ENCODE results near the gene FCER2. TPM values are rescaled to one million over a fixed set of nuclear protein-coding genes. Genes with fewer than 3 reads are reported as not detected.
"Not testable (repeated sequence)": the region's sequence is repeated elsewhere in the genome, so short reads cannot be mapped to it uniquely, and the experiment has no call there.

Gene FCER2, protein sequence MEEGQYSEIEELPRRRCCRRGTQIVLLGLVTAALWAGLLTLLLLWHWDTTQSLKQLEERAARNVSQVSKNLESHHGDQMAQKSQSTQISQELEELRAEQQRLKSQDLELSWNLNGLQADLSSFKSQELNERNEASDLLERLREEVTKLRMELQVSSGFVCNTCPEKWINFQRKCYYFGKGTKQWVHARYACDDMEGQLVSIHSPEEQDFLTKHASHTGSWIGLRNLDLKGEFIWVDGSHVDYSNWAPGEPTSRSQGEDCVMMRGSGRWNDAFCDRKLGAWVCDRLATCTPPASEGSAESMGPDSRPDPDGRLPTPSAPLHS
- not detected in 2 replicates for total RNA-seq

DNA sequence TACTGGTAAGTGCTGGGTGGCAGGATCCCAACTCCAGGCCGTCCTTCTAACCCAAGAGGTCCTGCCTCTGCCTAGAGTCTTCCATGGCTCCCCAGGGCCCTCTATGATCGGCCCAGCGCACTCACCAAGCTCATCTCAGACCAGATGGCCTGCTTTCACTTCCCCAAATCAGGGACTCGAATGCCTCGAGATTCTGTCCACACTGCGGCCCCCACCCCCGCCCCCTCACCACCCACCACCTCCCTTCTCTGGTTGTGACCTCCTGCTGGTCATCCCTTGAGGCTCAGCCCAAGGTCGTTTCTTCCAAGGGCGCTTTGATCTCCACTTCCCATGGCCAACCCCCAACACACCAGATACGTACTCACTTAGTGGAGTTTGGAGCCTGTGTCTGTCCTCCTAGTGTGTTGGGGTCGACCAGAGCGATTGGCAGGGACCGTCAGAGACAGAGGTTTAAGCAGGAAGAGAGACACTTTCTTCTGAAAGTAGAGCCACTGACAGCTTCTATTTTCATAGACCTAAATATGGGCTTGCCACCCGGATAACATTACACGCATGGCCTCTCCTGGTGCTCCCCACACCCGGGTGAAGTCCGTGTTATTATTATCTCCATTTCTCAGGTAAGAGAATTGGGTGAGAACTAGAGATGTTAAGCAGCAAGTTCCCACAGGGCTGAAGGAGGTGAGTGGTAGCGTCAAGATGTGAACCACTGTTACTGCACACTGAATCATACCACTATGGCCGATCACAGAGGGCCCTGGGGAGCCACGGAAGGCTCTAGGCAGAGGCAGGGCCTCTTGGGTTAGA, at the start of gene FCER2:
FCER2 (minus strand) TSS at position 478 of the 804 bp plus-strand sequence. CDS start 2,371 bp downstream, outside the sequence.
- DNase-seq (ENCODE audit: extremely low read depth, low read depth, low spot score): no peak

- no peak for DNase-seq (ENCODE audit: extremely low read depth, low read depth, low spot score)
Observed at GRCh38 chr19:7751157-7751783, 49.3 kb upstream of the FCER2 start.

DNA sequence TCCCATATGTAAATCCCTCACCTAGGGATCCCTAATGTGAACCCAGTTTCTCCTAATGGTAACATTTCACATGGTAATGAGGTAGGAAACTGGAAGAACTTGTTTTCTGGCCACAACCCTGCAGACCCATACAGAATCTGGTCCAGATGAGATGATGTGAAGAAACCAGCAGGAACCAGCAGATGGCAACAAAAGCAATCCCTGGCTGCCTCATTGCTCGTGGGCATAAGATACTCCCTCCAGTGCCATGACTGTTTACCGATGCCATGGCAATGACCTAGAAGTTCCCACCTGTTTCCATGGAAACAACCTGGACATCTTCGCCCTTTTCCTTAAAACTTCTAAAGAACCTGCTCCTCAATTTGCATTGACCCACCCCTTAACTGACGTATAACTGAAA, 46.8 kb upstream of the FCER2 start:
- peak; percentile 37 for DNase-seq (ENCODE audit: extremely low read depth, low read depth, low spot score)

DNA sequence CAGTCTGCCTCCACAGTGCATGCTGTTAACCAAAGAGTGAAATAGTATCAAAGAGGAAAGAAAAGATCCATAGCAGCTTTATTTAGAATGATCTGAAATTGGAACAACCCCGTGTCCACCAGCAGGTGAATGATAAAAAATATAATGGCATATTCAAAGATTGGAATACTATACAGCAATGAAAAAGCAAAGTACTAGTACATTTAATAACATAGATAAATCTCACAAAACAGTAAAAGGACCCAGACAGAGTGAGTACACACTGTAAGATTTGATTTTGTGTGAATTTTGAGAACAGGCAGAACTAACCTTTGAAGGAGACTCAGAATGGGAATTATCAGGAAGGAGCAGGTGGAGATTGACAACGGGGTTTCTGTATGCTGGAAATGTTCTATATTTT, 46.2 kb upstream of the FCER2 start:
- DNase-seq (ENCODE audit: extremely low read depth, low read depth, low spot score): no peak

DNA sequence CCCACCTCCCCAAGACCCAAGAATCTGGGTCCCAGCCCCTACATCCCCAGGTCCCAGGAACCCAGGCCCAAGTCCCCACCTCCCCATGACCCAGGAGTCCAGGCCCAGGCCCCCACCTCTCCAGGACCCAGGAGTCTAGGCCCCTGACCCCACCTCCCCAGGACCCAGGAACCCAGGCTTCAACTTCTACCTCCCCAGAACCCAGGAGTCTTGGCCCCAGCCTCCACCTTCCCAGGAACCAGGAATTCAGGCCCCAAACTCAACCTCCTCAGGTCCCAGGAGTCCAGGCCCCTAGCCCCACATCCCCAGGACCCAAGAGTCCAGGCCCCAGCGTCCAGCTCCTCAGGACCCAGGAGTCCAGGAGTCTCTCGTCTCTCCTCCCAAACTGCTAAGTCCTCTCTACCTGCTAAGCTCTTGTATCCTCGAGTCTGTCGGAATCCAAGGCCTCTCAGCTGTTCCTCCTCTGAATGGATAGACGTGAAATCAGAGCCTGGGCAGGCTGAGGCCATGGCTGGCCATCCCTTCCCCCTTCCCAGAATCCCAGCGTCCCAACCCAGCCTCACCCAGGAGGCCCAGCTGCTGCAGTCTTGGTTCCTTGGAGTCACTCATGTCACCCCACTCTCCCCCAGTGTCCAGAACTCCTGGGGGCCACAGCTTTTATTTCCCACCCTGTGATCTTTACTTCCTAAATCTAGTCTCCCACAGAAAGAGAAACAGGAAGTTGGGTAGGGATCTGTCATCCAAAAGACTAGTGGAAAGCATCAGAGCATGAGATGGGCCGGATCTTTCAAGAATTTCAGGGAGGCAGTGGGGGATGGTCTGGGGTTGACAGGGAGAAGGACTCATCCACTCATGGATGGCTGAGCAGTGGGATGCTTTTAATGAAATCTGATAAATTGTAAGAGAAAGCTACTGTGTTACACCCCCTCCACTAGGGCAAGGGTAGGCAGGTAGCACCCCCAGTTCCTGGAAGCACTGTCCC, 45.3 kb upstream of the FCER2 start, which contains the start of gene CD209:
CD209 (minus strand) TSS at position 632 of the 982 bp plus-strand sequence; CDS start at position 609, 23 bp downstream.
- DNase-seq (ENCODE audit: extremely low read depth, low read depth, low spot score): no peak

GRCh38 chr19:7746306-7746705, 44.4 kb upstream of the FCER2 start:
- DNase-seq (ENCODE audit: extremely low read depth, low read depth, low spot score): not testable (repeated sequence)

DNA sequence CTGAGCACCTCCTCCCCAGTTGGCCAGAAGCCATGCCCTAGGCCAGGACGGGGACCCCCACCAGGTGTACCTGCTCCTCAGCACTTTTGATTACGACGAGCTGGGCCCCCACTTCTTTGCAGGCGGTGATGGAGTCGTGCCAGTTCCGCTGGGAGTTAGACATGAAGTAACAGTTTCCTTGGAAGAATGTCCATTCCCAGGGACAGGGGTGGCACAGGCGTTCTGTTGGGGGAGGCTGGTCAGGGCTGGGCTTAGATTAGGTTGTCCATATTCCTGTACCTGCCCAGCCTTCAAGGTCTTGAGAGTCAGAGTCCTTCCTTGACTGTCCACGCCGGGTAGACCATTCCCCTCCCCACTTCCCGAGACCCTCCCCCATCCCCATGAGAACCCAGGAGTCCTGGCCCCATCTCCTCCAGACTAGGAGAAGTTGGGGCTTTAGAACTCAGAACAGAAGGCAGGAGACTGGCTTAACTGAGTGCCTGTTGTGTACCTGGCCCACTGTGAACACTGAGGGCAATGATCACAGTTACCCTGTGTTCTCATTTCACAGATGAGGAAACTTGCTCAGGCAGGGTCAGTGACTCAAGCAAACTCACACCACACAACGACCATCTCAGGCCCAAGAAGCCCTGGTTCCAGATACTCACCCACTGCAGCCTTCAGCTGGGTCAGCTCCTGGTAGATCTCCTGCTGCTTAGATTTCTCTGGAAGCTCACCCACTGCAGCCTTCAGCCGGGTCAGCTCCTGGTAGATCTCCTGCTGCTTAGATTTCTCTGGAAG, 43.1 kb upstream of the FCER2 start:
- DNase-seq (ENCODE audit: extremely low read depth, low read depth, low spot score): no peak

DNA sequence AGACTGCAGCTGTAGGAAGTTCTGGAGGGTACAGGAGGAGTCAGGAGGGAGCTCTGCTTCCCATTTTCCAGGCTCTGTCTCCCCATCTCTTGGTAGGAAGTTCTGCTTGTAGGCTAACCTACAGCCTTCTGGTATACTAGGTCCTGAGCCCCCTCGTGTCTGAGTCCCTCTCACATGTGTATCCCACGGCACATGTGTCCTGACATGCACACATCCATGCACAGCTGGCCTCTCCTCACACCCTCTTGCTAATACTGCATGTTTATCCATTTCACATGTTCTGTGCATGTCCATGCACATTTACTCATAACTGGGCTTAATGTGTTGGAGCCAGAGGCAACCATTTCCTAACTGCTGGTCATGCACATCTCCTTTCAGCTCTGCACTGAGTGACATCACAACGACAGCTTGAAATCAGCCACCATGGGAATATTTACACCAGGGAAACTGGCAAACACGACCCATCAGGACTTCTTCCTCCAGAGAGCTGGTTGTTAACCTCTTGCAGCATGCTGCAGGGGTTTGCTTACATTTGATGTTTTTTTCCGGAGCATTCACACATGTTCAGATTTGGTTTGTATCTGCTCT, 42.4 kb upstream of the FCER2 start:
- no peak for DNase-seq (ENCODE audit: extremely low read depth, low read depth, low spot score)

DNA sequence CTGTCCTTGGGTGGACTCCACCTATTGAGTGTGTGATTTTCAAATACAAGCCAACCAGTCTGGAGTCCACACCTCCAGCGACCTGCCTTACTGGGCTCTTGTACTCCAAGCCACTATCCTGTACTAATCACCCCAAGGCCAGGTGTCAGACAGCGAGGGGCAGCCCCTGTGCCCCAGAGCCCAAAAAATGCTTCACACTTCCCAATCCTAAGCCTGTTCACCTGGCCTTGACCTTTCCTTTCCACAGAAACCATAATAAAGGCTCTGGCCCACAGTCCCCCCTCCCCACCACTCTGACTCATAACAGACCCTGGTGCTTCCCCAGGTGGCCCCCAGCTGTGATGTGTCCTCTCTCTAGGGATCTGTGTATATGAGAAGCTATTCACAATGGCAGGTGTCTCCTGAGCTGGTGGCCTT, 41.5 kb upstream of the FCER2 start:
- DNase-seq (ENCODE audit: extremely low read depth, low read depth, low spot score): no peak

- no peak for DNase-seq (ENCODE audit: extremely low read depth, low read depth, low spot score)
Observed at GRCh38 chr19:7742991-7743390, 41.1 kb upstream of the FCER2 start.

DNA sequence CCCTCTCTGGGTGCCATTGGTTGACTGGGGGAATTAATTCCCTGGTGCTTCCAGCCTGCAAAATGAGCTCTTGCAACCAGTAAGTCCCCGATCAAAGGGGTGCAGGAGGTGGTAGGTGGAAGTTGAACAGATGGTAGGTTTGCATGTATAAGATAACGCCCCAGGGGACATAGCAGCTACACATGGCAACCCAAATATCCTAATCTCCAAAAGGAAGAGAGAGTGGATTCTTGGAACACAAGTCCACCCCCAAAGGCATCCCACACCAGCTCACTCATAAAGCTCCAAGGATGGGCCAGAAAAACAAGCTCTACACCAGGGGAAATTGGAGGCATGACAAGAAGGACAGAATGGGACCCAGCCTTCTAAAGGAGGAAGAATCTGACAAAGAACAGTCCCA, 40.6 kb upstream of the FCER2 start:
- DNase-seq (ENCODE audit: extremely low read depth, low read depth, low spot score): no peak

DNA sequence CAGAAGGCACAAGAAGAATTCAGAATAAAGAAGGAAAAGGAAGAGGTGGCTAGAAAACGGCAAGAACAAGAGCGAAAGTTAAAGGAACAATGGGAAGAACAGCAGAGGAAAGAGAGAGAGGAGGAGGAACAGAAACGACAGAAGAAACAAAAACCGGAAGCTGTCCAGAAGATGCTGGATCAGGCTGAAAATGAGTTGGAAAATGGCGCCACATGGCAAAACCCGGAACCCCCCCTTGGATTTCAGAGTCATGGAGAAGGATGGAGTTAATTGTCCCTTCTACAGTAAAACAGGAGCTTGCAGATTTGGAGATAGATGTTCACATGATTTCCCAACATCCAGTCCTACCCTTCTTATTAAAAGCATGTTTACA, 38.7 kb upstream of the FCER2 start:
- no peak for DNase-seq (ENCODE audit: extremely low read depth, low read depth, low spot score)

DNA sequence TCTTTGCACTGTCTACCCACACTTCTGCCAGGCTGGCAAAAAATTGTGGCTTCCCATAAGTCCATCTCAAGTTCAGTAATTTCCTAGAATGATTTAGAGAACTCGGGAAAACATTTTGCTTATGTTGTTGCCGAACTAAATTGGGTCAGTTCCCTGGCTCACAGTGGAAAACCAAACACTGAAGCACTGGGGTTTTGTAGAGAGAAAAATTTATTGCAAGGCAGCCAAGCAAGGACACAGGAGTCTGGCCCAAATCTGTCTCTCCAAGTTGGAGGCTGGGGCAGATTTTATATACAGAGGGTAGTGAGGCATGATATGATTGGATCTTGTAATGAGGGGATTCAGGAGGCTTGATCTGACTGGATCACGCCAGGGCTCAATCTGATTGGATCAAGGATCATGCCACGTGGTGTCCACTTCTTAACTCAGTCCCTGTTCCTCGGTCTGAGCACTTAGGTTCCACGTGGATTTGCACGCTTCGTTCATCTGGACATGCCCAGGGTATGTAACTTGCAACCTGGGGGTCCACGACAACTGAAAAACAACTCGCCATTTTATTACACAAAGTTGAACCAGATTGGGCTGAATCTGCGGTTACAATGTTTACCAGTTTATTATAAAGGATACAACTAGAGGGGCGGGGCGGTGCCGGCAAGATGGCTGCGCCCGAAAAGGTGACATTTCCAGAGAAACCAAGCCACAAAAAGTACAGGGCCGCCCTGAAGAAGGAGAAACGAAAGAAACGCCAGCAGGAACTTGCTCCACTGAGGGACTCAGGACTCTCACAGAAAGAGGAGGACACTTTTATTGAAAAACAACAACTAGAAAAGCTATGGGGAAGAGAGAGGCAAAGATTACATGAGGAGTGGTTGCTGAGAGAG, 38.1 kb upstream of the FCER2 start:
- no peak for DNase-seq (ENCODE audit: extremely low read depth, low read depth, low spot score)

DNA sequence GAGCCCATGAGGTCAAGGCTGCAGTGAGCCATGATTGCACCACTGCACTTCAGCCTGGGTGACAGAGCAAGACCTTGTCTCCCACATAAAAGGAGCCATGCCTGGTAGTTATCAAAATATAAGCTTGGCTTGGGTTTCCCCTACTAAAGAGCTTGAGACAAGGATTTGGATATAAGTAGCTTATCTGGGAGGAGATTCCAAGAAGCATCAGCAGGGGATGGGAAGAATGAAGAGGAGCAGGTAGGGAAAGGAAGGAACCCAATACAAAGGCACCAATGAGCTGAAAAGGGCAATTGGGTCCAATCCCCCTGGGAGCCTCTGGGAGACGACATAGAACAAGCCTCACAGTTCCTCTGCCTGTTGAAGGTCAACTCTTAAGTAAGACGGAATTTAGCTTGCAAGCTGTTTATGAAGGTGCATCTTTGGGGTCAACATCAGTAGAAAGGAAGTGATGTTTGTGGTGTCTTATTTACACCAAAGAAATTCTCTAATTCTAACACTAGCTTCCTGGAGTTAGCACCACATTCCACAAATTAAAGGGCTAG, 37.4 kb upstream of the FCER2 start:
- no peak for DNase-seq (ENCODE audit: extremely low read depth, low read depth, low spot score)

GRCh38 chr19:7738023-7738422, 36.1 kb upstream of the FCER2 start:
- no peak for DNase-seq (ENCODE audit: extremely low read depth, low read depth, low spot score)

DNA sequence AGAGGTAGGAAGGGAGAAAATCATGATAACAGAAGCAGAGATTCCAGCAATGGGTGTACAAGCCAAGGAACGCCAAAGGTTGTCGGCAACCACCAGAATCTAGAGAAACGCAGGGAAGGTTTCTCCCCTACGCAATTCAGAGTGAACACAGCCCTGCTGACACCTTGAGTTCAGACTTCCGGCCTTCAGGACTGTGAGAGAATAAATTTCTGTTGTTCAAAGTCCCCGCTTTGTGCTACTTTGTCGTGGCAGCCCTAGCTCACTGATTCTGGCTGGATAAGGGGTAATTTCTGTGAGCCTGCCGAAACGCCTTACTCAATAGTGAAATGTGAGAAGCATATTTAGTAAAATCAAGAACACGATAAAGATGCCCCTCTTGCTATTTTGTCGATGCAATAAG, 35.3 kb upstream of the FCER2 start:
- DNase-seq (ENCODE audit: extremely low read depth, low read depth, low spot score): no peak

DNA sequence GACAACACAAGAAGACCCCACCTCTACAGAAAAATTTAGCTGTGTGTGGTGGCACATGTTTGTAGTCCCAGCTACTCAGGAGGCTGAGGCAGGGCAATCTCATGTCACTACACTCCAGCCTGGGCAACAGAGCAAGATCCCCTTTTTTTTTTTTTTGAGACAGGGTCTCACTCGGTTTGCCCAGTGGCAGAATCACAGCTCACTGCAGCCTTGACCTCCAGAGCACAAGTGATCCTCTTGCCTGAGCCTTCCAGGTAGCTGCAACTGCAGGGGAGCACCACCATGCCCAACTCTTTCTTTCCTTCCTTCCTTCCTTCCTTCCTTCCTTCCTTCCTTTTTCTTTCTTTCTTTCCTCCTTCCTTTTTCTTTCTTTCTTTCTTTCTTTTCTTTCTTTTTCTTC, 34.2 kb upstream of the FCER2 start:
- DNase-seq (ENCODE audit: extremely low read depth, low read depth, low spot score): no peak

All from glomerular endothelial cell (primary cell).